HepG2 (cell line): ENCODE results near the gene SUMO4. TPM values are rescaled to one million over a fixed set of nuclear protein-coding genes. Genes with fewer than 3 reads are reported as not detected.

Source experiments
- AKAP8 ChIP-seq: sonication (generic); formaldehyde crosslinking; IDR thresholded peaks from 2 replicates; pipeline ENCODE4 v1.5.1; 2020; ENCODE audit warnings: mild to moderate bottlenecking, missing genetic modification reagents
- BCL3 ChIP-seq: sonication (generic); formaldehyde crosslinking; IDR thresholded peaks from 2 replicates; pipeline ENCODE4 v1.5.1; 2020; ENCODE audit warnings: mild to moderate bottlenecking, missing genetic modification reagents, moderate library complexity
- GTF2F1 ChIP-seq: fragments of 150-350 bp; IDR thresholded peaks from 2 replicates; pipeline ENCODE4 v1.6.1; 2014; ENCODE audit warnings: low read length
- HNF4G ChIP-seq, 2 experiments: sonication (generic) in 1 of 2; formaldehyde crosslinking in 1 of 2; IDR thresholded peaks; 2 replicates each; pipeline versions ENCODE4 v1.4.0 to v1.6.1; 2011 to 2020; ENCODE audit warnings: borderline replicate concordance in 2 of 2, low read depth in 2 of 2, mild to moderate bottlenecking in 2 of 2, low read length in 1 of 2, missing genetic modification reagents in 1 of 2, moderate library complexity in 1 of 2
- KDM5B ChIP-seq: sonication (generic); formaldehyde crosslinking; IDR thresholded peaks from 2 replicates; pipeline ENCODE4 v1.4.0; 2020; ENCODE audit warnings: missing genetic modification reagents, mild to moderate bottlenecking, borderline replicate concordance
- KLF16 ChIP-seq, 2 experiments: sonication (generic) in 1 of 2; formaldehyde crosslinking in 1 of 2; IDR thresholded peaks; 2 replicates each; pipeline versions ENCODE4 v1.6.1 to v1.8.0; 2016 to 2023; ENCODE audit warnings: missing genetic modification reagents in 2 of 2, missing compliant biosample characterization in 1 of 2
- NR2F6 ChIP-seq, 2 experiments: IDR thresholded peaks; 2 replicates each; pipeline ENCODE4 v1.6.1; 2016; ENCODE audit warnings: antibody characterized with exemption in 1 of 2, mild to moderate bottlenecking in 1 of 2
- PITX1 ChIP-seq: sonication (generic); formaldehyde crosslinking; IDR thresholded peaks from 2 replicates; pipeline ENCODE4 v1.5.1; 2020; ENCODE audit warnings: mild to moderate bottlenecking, missing genetic modification reagents
- ZNF367 ChIP-seq: sonication (generic); formaldehyde crosslinking; IDR thresholded peaks from 2 replicates; pipeline ENCODE4 v1.4.0; 2020; ENCODE audit warnings: missing genetic modification reagents, borderline replicate concordance
- ZNF383 ChIP-seq: sonication (generic); formaldehyde crosslinking; IDR thresholded peaks from 2 replicates; pipeline ENCODE4 v1.4.0; 2020; ENCODE audit warnings: missing genetic modification reagents, mild to moderate bottlenecking, borderline replicate concordance
- ZNF570 ChIP-seq: sonication (generic); formaldehyde crosslinking; IDR thresholded peaks from 2 replicates; pipeline ENCODE4 v1.4.0; 2020; ENCODE audit warnings: mild to moderate bottlenecking, missing genetic modification reagents, borderline replicate concordance
- ZNF605 ChIP-seq: sonication (generic); formaldehyde crosslinking; IDR thresholded peaks from 2 replicates; pipeline ENCODE4 v1.8.0; 2022; ENCODE audit warnings: mild to moderate bottlenecking, missing genetic modification reagents
- ZNF770 ChIP-seq: sonication (generic); formaldehyde crosslinking; IDR thresholded peaks from 2 replicates; pipeline ENCODE4 v1.5.0; 2020; ENCODE audit warnings: mild to moderate bottlenecking, missing genetic modification reagents
- polyA plus RNA-seq, 8 experiments: library from polyadenylated mRNA; depleted of rRNA in 3 of 8; stranded (reverse) in 7 of 8; unstranded in 1 of 8; fragments of >200 nt; fragmentation: Illumina TruSeq in 4 of 8; extraction: Trizol in 4 of 8; gene quantifications; 2 replicates each; pipeline versions ENCODE4 v1.2.1 to v1.2.3, GENCODE V29; 2011 to 2016; ENCODE audit warnings: low read depth in 4 of 8, missing spikeins in 1 of 8, mixed read lengths in 1 of 8; ENCODE audit not compliant: insufficient read depth in 1 of 8
- total RNA-seq, 5 experiments: library from RNA; depleted of rRNA; stranded (reverse); fragments of >200 nt; fragmentation: Illumina TruSeq; extraction: Trizol; gene quantifications; 2 replicates each; pipeline ENCODE4 v1.2.3, GENCODE V29; 2016; ENCODE audit warnings: low read depth in 1 of 5
- TF ChIP-seq, protein P1 (sequence below): sonication (generic); formaldehyde crosslinking; IDR thresholded peaks from 2 replicates; pipeline ENCODE4 v1.8.0; 2022; ENCODE audit warnings: missing genetic modification reagents, mild to moderate bottlenecking, moderate library complexity, borderline replicate concordance
- TF ChIP-seq, protein P2 (sequence below): sonication (generic); formaldehyde crosslinking; IDR thresholded peaks from 2 replicates; pipeline ENCODE4 v1.5.1; 2020; ENCODE audit warnings: mild to moderate bottlenecking, moderate library complexity, missing genetic modification reagents
- TF ChIP-seq, protein P3 (sequence below): sonication (generic); formaldehyde crosslinking; IDR thresholded peaks from 2 replicates; pipeline ENCODE4 v1.4.0; 2020; ENCODE audit warnings: missing genetic modification reagents, borderline replicate concordance
- TF ChIP-seq, protein P4 (sequence below): IDR thresholded peaks from 2 replicates; pipeline ENCODE4 v1.6.1; 2016; ENCODE audit warnings: missing genetic modification reagents, missing compliant biosample characterization

Gene SUMO4
- total and polyA plus RNA-seq, 2 of the 13 experiments (the other 11 are each of a cell fraction or from before 2014, with no cell fraction given) = 0.22 to 1.2 TPM

GRCh38 chr6:149440735-149441671 lies 40.9 kb downstream of the SUMO4 start (continued):
- TF ChIP-seq ZNF770 = peak; percentile 23; the same call in 1 of the 2 replicates
- TF ChIP-seq HNF4G (IDR thresholded peaks at IDR 0.05; ENCODE audit: borderline replicate concordance, low read depth, low read length) = peak; percentile 44; the same call in 1 of the 2 replicates
- no peak for TF ChIP-seq HNF4G (CRISPR knock-in tag; IDR thresholded peaks at IDR 0.05; ENCODE audit: borderline replicate concordance, low read depth)
- TF ChIP-seq, protein P1, sequence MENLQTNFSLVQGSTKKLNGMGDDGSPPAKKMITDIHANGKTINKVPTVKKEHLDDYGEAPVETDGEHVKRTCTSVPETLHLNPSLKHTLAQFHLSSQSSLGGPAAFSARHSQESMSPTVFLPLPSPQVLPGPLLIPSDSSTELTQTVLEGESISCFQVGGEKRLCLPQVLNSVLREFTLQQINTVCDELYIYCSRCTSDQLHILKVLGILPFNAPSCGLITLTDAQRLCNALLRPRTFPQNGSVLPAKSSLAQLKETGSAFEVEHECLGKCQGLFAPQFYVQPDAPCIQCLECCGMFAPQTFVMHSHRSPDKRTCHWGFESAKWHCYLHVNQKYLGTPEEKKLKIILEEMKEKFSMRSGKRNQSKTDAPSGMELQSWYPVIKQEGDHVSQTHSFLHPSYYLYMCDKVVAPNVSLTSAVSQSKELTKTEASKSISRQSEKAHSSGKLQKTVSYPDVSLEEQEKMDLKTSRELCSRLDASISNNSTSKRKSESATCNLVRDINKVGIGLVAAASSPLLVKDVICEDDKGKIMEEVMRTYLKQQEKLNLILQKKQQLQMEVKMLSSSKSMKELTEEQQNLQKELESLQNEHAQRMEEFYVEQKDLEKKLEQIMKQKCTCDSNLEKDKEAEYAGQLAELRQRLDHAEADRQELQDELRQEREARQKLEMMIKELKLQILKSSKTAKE (CRISPR knock-in tag) = no peak
- TF ChIP-seq ZNF605 (CRISPR knock-in tag) = 0 out of 2 replicates have a peak, but pooled peaks have one; percentile 43
- TF ChIP-seq, protein P2, sequence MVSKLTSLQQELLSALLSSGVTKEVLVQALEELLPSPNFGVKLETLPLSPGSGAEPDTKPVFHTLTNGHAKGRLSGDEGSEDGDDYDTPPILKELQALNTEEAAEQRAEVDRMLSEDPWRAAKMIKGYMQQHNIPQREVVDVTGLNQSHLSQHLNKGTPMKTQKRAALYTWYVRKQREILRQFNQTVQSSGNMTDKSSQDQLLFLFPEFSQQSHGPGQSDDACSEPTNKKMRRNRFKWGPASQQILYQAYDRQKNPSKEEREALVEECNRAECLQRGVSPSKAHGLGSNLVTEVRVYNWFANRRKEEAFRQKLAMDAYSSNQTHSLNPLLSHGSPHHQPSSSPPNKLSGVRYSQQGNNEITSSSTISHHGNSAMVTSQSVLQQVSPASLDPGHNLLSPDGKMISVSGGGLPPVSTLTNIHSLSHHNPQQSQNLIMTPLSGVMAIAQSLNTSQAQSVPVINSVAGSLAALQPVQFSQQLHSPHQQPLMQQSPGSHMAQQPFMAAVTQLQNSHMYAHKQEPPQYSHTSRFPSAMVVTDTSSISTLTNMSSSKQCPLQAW (CRISPR knock-in tag) = no peak
- no peak for TF ChIP-seq ZNF570 (CRISPR knock-in tag)
- TF ChIP-seq, protein P3, sequence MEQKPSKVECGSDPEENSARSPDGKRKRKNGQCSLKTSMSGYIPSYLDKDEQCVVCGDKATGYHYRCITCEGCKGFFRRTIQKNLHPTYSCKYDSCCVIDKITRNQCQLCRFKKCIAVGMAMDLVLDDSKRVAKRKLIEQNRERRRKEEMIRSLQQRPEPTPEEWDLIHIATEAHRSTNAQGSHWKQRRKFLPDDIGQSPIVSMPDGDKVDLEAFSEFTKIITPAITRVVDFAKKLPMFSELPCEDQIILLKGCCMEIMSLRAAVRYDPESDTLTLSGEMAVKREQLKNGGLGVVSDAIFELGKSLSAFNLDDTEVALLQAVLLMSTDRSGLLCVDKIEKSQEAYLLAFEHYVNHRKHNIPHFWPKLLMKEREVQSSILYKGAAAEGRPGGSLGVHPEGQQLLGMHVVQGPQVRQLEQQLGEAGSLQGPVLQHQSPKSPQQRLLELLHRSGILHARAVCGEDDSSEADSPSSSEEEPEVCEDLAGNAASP (CRISPR knock-in tag) = no peak
- TF ChIP-seq ZNF383 (CRISPR knock-in tag) = 0 out of 2 replicates have a peak, but pooled peaks have one; percentile 42
- TF ChIP-seq, protein P4, sequence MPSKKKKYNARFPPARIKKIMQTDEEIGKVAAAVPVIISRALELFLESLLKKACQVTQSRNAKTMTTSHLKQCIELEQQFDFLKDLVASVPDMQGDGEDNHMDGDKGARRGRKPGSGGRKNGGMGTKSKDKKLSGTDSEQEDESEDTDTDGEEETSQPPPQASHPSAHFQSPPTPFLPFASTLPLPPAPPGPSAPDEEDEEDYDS (CRISPR knock-in tag) = peak; percentile 7; the same call in 1 of the 2 replicates
- TF ChIP-seq ZNF367 (CRISPR knock-in tag) = no peak
- TF ChIP-seq AKAP8 (CRISPR knock-in tag) = 0 out of 2 replicates have a peak, but pooled peaks have one; percentile 44
- 0 out of 2 replicates have a peak, but pooled peaks have one; percentile 28 for TF ChIP-seq NR2F6 (IDR thresholded peaks at IDR 0.05)
- TF ChIP-seq NR2F6 (CRISPR knock-in tag; IDR thresholded peaks at IDR 0.05) = no peak
- TF ChIP-seq PITX1 (CRISPR knock-in tag) = peak; percentile 11; the same call in 1 of the 2 replicates
- no peak for TF ChIP-seq KDM5B
- no peak for TF ChIP-seq KLF16 (CRISPR knock-in tag; IDR thresholded peaks at IDR 0.05)
- no peak for TF ChIP-seq GTF2F1
- TF ChIP-seq BCL3 (CRISPR knock-in tag) = no peak
